Skin of body (tissue), 2 donors: ENCODE measurements around the gene ZDHHC13. TPM values are rescaled to one million over a fixed set of nuclear protein-coding genes. Genes with fewer than 3 reads are reported as not detected.

Experiments
- DNase-seq: peaks from one replicate; lab custom pipeline; 2025; lab: John Stamatoyannopoulos, UW
- total RNA-seq: library from RNA; depleted of rRNA; stranded (reverse); fragments of >200 nt; gene quantifications from one replicate; pipeline ENCODE4 v1.2.3, GENCODE V29; 2014

The ZDHHC13 gene, protein sequence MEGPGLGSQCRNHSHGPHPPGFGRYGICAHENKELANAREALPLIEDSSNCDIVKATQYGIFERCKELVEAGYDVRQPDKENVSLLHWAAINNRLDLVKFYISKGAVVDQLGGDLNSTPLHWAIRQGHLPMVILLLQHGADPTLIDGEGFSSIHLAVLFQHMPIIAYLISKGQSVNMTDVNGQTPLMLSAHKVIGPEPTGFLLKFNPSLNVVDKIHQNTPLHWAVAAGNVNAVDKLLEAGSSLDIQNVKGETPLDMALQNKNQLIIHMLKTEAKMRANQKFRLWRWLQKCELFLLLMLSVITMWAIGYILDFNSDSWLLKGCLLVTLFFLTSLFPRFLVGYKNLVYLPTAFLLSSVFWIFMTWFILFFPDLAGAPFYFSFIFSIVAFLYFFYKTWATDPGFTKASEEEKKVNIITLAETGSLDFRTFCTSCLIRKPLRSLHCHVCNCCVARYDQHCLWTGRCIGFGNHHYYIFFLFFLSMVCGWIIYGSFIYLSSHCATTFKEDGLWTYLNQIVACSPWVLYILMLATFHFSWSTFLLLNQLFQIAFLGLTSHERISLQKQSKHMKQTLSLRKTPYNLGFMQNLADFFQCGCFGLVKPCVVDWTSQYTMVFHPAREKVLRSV
- total RNA-seq: 18.2 TPM

GRCh38 chr11:19116971-19117759 is at the start of gene ZDHHC13:
Gene ZDHHC13, plus strand, starts transcription at chr11:19117168. Its CDS starts 82 bp downstream, at chr11:19117250.
- DNase-seq: peak; percentile 47

- DNase-seq: peak; percentile 79
Observed at GRCh38 chr11:19071255-19071654, 45.7 kb upstream of the ZDHHC13 start.

DNA sequence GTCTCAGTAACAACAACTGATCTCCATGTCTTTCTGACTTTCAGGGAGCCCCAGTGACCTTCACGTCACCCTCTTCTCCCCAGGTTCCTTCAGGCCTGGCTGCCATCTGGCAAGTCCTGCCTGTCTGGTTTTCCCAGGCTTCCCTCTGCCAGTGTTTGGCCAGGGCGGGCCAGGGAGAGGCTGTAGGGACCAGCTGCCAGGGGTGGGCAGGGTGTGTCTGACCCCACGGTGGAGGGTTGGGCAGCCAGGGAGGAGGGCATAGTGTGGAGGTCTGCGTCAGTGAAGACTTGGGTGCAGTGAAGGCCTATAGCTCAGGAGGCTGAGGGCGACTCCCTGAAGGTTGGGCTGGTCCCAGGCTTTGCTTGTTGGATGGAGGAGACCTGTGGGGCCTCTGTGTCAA is 44.5 kb upstream of the ZDHHC13 start:
- DNase-seq: no peak

DNA sequence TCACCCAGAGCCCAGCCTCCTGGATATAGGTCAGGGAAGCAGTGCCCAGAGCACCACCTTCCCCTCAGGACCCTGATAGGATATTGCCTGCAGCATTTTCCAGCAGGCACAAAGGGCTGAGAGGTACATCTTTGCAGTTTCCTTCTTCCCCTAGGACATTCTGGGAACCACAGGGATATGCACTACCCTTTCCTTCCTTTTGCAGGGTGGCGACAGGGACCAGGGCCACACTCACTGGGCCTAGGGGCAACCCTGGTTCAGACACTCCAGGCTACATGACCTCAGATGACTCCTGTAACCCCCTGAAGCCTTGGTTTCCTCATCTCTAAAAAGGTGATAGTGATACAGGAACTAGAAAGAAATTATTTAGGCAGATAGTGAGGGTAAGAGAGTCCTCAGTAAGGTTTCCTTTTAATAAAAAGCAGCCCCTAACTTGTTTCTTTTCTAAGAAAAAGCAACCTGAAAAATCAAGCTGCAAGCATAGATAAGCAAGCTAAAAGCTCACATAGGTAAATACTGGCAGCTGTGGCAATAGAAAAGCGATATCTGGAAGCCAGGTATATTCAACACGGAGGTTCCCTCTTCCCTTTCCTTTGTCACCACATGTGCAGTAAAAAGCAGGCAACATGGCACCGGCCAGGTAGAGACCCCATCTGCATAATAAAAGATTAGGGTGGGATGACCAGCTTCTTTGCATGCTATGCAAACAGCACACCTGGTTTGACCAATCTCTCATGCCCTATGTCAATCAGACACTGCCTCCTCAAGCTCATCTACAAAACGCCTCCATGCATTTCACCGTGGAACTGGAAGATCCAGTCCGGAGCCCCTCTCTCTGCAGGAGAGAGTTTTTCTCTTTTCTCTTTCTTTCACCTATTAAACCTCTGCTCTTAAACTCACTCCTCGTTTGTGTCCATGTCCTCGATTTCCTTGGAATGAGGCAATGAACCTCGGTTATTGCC is 43.2 kb upstream of the ZDHHC13 start:
- no peak for DNase-seq

GRCh38 chr11:19075636-19076035 is 41.3 kb upstream of the ZDHHC13 start:
- no peak for DNase-seq

DNA sequence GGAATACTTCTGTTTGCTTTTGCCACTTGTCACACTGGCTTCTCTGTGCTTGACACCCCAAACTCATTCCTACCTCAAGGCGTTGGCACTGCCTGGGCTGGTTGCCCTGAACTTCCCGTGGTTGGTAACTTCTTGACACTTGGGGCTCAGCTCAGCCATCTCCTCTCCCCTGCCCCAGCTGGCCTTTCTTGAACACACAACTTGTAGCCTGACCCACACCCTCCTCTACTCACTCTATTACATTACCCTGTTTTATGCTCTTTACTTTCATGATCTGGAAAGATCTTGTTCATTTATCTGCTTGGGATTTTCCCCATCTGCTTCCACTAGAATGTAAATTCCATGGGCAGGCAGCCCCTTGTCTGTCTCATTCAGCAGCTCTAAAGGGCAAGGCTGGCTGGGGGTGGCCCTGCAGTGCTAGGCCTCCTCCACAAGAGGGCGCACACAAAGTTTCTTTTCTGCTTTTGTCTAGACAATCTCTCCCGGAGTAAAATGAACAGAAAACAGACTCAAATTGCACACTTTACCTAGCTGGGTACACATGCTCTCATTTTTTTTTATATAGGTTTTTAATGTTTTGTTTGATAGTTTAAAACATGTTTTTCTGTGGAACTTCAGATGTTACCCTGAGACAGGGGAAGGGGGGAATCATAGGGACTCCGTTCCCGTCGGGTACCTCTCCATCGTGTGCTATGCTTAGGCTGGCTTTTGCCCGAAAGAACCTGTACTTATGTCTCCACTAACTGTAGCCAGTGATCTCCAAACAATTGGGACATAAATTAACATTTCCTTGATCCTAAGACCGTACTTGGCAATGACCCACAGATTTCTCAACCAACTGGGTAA is 40.0 kb upstream of the ZDHHC13 start:
- DNase-seq: no peak

DNA sequence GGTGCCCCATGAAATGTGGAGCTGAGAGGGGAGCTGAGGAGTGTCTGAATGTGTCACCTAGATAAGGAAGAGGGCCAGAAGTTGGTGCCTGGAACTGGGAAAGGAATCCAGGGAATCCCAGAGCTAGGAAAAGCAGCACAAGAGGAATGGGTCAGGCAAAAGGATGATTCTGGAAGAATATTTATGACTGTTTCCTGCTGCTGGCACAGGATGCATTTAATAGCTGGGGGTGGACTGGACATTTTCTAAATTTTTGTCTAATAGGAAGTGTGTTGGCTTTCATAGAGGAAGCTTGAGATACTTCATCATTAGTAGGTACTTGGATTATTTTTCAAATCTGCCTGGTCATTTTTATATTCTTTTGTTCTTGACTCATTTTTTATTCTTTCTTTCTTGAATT is 39.0 kb upstream of the ZDHHC13 start:
- no peak for DNase-seq

DNA sequence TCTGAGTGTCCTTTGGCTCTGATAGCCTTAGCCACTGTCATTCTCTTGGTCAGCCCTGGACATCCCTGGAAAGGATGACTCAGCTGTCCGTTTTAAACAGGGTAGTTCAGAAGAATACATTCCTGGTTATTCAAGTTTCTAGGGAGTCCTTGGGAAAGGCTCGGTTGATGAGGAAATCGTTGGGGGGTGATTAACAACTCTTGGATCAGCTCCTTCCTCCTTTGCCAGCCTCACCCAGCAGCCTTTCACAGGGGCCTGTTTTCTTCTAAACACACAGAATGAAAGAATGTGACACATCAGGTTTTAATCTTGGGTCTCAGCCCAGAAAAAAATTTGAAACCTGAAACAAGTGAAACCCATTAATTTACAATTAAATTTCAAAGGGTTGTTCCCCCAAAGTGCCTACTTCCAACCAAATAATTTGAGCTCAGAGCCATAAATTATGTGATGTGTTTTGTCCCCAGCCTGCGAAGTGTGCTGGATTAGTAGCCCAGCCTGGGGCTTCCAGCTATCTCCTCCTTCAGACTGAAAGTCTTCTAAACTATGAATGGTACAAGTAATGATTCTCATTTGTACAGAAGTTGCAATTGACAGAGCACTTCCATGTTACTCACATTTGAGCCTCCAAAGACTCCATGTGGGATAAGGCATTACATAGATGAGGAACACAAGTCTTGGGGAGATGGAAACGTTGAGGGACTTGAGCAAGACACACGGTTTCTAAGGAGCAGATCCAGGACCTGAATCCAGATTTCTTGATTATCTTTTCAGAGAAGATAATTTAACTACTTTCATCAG is 37.1 kb upstream of the ZDHHC13 start:
- peak; percentile 66 for DNase-seq

- no peak for DNase-seq
Observed at GRCh38 chr11:19080579-19080993, 36.4 kb upstream of the ZDHHC13 start.

DNA sequence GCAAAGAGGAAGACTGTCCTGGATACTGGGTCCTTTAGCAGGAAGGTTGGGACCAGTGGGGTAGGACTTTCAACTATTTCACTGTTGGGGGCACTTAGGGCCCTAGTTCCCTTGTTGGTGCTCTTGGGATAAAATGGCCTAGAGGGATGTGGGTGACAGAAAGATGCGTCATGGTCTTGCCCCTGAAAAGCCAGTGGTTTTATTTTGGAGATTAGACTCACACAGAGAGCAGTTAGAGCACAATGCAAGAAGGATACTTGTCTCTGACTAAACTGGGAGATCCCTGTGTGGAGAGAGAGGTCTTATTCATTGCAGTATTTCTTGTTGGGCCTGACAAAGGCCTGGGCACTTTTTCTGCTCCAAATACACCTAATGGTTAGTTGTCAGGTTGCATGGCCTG is 33.8 kb upstream of the ZDHHC13 start:
- DNase-seq: no peak

DNA sequence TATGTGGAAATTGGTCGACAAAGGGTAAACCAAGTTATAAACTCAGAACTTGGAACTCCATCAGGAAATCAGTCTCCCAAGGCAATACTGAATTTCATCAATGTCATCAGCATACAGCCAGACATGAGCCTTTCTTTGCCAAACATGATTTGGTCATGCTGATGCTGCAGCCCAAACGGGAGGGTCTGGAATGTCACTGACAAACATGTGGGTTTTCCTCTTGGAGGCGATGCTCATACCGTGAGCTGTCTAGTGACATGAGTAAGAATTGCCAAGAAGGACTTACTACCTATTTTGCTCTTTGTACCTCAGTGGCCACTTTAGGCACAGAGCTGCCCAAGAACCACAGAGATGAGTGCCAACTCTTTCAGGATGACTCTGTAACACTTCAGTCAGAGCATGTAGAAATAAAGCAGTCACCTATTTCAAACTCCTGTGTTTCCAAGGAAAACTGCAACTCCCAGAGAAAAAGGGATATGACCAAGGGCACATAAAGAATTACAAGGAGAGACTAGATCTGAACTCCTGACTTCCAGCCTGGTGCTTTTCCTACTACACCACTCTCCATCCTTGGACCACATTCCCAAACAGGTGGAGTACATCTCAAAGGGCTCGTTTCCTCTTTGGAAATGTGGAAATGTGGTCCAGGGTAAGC is 32.2 kb upstream of the ZDHHC13 start:
- peak; percentile 26 for DNase-seq

DNA sequence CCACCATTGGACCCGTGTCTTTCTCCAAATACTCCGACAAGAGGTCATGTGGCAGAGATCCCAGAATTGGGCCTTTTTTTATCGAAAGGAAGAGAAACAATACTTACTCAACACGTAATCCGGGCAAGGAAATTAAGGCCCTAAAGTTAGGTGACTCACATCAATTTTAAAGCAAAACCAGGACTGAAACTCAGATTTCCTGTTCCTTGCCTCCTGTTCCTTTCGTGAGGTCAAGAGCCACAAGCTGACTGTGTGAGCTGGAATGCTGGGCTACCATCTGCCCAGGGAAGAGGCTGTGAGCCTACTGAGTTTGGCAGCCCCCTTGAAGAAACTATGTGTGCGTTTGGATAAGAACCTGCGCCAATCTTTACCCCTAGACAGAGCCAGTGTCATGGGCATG is 29.3 kb upstream of the ZDHHC13 start:
- DNase-seq: no peak

- no peak for DNase-seq
Observed at GRCh38 chr11:19088791-19089190, 28.2 kb upstream of the ZDHHC13 start.

DNA sequence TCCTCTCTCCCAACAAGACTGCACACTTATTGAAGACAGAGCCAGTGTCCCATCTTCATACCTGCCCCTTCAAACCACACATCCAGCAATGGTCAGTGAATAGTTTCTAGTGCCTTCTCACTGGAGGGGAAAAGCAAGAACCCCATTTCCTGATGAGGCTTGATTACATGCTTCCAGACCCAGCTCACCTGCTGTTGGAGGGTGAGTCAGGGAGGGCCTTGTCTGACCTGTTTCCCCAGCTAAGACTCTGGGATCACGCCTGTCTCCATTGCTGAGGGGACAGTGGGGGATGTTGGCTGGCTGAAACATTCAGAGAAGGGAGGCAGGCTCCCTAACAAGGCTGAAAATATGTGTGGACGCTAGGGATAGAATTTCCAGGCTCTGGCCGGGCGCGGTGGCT is 27.5 kb upstream of the ZDHHC13 start:
- no peak for DNase-seq

DNA sequence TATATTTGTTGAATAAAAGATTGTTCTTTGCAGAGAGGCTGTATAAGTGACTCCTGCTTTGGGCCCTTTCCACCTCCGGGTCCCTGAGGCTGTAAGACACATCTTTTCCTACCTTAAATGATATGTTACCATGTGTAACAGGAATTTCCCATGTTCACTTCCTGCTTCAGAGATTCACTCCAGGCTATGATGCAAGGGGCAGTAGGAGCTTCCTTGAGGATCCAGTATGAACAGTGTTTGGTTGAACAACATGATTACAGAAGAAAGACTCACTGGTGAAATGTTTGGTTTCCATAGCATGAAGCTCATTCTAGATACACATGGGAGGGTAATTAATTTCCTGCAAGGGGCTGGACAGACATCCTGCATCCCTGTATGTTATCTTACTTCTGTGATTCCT is 25.6 kb upstream of the ZDHHC13 start:
- DNase-seq: no peak

GRCh38 chr11:19092342-19092741 is 24.6 kb upstream of the ZDHHC13 start:
- no peak for DNase-seq

- DNase-seq: no peak
Observed at GRCh38 chr11:19092850-19093249, 24.1 kb upstream of the ZDHHC13 start.

DNA sequence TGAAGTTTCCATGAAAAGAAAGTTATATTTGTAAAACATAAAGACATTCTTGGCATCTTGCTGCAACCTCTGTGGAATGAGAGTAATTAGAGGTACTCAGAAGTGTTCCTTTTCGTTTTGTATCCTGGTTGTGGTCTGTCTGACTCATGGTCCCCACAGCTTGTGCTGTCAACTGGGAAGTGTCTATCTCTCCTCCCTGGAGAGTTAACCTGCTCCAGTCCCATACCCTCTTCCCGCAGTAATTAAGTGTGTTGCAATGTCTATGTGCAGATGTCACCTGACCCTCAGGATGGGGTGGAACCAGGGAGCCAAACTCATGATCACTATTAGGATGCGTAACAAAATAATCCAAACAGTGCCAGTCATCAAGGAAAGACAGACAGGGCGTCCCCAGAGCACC is 23.0 kb upstream of the ZDHHC13 start:
- no peak for DNase-seq

GRCh38 chr11:19094859-19095258 is 22.1 kb upstream of the ZDHHC13 start:
- no peak for DNase-seq
